ENCODE results near the gene ZBTB46. TPM values are rescaled to one million over a fixed set of nuclear protein-coding genes. Genes with fewer than 3 reads are reported as not detected.
A peak's percentile ranks its signal among the peaks of the same experiment; 100 is the strongest.

Gene ZBTB46
- total and polyA plus RNA-seq, 5 experiments from 2014 or later: 0.06 to 0.08 (median 0.06) TPM; not detected in 2

- POLR2A ChIA-PET: interaction anchor here (1.0 to 4.4 kb wide), 5 partner anchors 8 to 173 kb away, joined by 3 to 28 read pairs (median 6); partner anchors contain the start of genes ARFRP1, LIME1, SLC2A4RG and ZGPAT
- H3K27me3 Mint-ChIP-seq: no peaks in the 10 kb centered on the region
- no peaks in the 10 kb centered on the region for H3K9me3 Mint-ChIP-seq
- DNase-seq (peak in 1 of 10 donors; percentile 49), ATAC-seq (no peak)
- no peak overlapping the region for H3K4me3 Mint-ChIP-seq
- no peak overlapping the region for H3K27ac Mint-ChIP-seq
- peaks cover 9 to 24% (median 16%) of the 10 kb centered on the region in 4 donors for H3K4me1 Mint-ChIP-seq
- peaks cover 0 to 6% (median 0%) of the 10 kb centered on the region in 3 donors for H3K36me3 Mint-ChIP-seq
These were observed 131.4 kb downstream of the ZBTB46 start for GRCh38 chr20:63699466-63700198.

DNA sequence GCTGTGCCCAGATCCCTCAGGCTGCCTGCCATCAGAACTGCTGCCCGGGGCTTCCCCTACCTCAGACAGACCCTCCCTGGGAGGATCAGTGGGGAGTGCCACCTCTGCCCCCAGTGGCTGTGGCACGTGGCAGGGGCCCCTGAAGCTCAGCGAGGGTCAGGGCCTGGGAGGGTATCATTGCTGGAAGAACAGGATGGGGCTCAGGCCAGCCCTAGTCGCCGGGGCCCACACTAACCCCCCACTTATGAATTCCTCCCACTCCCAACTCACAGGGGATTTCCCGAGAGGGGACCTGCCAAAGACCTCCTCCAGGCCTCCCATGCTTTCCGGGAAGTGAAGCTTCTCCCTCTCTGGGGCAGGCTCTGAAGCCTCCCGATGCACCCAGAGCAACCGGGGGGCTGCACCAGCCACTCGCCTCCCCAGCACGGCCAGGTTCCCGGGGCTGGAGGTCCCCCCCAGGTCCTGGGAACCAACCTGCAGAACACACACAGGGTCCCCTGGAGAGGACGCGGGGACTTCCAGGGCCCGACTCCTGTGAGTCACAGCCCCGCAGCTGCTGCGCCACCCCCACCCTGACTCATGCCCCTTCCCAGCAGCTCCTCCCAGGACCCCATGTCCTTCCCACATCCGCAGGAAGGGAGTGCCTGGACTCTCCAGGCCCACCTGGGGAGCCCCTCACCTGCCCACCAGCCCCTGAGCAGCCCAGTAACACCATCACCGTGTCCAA, 132.2 kb downstream of the ZBTB46 start:
- DNase-seq (no peak), ATAC-seq (no peak)
- peaks cover 0 to 3% (median 0%) of the 10 kb centered on the region in 3 donors for H3K36me3 Mint-ChIP-seq
- H3K9me3 Mint-ChIP-seq: no peaks in the 10 kb centered on the region
- peak overlapping the region in 1 of 10 donors; percentile 28 for H3K27ac Mint-ChIP-seq
- H3K27me3 Mint-ChIP-seq: no peaks in the 10 kb centered on the region
- H3K4me1 Mint-ChIP-seq: peaks cover 9 to 24% (median 16%) of the 10 kb centered on the region in 4 donors
- no peak overlapping the region for H3K4me3 Mint-ChIP-seq
- POLR2A ChIA-PET: interaction anchor here (1.0 to 4.4 kb wide), 6 partner anchors 8 to 174 kb away, joined by 3 to 28 read pairs (median 4); partner anchors contain the start of genes ARFRP1, LIME1, SLC2A4RG and ZGPAT

- peaks cover 0 to 3% (median 0%) of the 10 kb centered on the region in 9 donors for H3K9me3 Mint-ChIP-seq
- ATAC-seq (no peak), DNase-seq (peak in 1 of 10 donors; percentile 3)
- no peaks in the 10 kb centered on the region for H3K27me3 Mint-ChIP-seq
- H3K4me1 Mint-ChIP-seq: peaks cover 9 to 27% (median 17%) of the 10 kb centered on the region in 4 donors
- peaks cover 0 to 5% (median 0%) of the 10 kb centered on the region in 3 donors for H3K36me3 Mint-ChIP-seq
- peak overlapping the region in 1 of 10 donors; percentile 53 for H3K27ac Mint-ChIP-seq
- POLR2A ChIA-PET: interaction anchor here (1.0 to 4.4 kb wide), 5 partner anchors 9 to 175 kb away, joined by 3 to 28 read pairs (median 6); partner anchors contain the start of genes ARFRP1, LIME1, SLC2A4RG and ZGPAT
- H3K4me3 Mint-ChIP-seq: peak overlapping the region in 3 of 10 donors; percentile 45 to 70 (median 56)
These were observed 133.1 kb downstream of the ZBTB46 start for GRCh38 chr20:63697868-63698545.

- DNase-seq: peak in 2 of 10 donors; percentile 1 to 56
- H3K36me3 Mint-ChIP-seq: peaks cover 0 to 5% (median 0%) of the 10 kb centered on the region in 3 donors
- peak overlapping the region in 3 of 10 donors; percentile 38 to 53 (median 49) for H3K27ac Mint-ChIP-seq
- POLR2A ChIA-PET: interaction anchor here (0.8 to 4.4 kb wide), 4 partner anchors 10 to 46 kb away, joined by 3 to 28 read pairs (median 4); partner anchors contain the start of genes ARFRP1, SLC2A4RG and ZGPAT
- H3K27me3 Mint-ChIP-seq: no peaks in the 10 kb centered on the region
- H3K4me1 Mint-ChIP-seq: peaks cover 8 to 26% (median 17%) of the 10 kb centered on the region in 4 donors
- no peak for ATAC-seq
- peaks cover 0 to 5% (median 0%) of the 10 kb centered on the region in 9 donors for H3K9me3 Mint-ChIP-seq
- peak overlapping the region in 7 of 10 donors; percentile 19 to 76 (median 69) for H3K4me3 Mint-ChIP-seq
These were observed 133.7 kb downstream of the ZBTB46 start for GRCh38 chr20:63697357-63697867.

DNA sequence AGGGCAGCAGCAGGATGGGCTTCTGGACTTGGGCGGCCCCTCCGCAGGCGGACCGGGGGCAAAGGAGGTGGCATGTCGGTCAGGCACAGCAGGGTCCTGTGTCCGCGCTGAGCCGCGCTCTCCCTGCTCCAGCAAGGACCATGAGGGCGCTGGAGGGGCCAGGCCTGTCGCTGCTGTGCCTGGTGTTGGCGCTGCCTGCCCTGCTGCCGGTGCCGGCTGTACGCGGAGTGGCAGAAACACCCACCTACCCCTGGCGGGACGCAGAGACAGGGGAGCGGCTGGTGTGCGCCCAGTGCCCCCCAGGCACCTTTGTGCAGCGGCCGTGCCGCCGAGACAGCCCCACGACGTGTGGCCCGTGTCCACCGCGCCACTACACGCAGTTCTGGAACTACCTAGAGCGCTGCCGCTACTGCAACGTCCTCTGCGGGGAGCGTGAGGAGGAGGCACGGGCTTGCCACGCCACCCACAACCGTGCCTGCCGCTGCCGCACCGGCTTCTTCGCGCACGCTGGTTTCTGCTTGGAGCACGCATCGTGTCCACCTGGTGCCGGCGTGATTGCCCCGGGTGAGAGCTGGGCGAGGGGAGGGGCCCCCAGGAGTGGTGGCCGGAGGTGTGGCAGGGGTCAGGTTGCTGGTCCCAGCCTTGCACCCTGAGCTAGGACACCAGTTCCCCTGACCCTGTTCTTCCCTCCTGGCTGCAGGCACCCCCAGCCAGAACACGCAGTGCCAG, 134.3 kb downstream of the ZBTB46 start, which contains the start of gene TNFRSF6B:
Gene TNFRSF6B (plus strand): TSS at position 25 of the 729 bp plus-strand sequence. CDS start 116 bp downstream, at position 141.
- Mint-ChIP-seq H3K36me3 (peaks cover 0 to 5% (median 0%) of the 10 kb centered on the region in 3 donors), H3K27me3 (no peaks in the 10 kb centered on the region), H3K4me1 (peaks cover 5 to 23% (median 16%) of the 10 kb centered on the region in 4 donors), H3K27ac (peak within 1 kb of the TSS in 7 of 10 donors; percentile 53 to 80 (median 66)), H3K9me3 (peaks cover 0 to 5% (median 0%) of the 10 kb centered on the region in 9 donors), H3K4me3 (peak within 1 kb of the TSS in 9 of 10 donors; percentile 19 to 76 (median 69))
- peak in 2 of 10 donors; percentile 36 to 41 for DNase-seq
- peak; percentile 47 to 52 for ATAC-seq
- POLR2A ChIA-PET: interaction anchor here (0.5 to 4.4 kb wide), 8 partner anchors 10 to 63 kb away, joined by 3 to 28 read pairs (median 3); partner anchors contain the start of genes ARFRP1, LIME1, RTEL1 and ZGPAT

DNA sequence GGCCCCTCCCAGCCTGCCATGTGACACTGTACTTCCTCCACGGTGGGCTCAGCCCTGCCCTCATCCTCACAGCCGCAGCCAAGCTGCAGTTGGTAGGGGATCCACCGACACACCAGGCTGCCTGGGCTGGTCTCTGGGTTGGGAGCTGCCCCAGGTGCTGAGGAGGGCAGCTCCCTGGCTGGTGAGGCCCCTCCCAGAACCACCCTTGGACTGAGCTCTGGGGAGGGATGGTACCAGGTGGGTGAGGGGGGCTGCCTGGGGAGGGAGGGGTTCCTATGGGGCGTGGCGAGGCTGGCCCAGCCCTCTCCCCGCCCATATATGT, 134.8 kb downstream of the ZBTB46 start:
- H3K4me3 Mint-ChIP-seq: peak overlapping the region in 9 of 10 donors; percentile 19 to 76 (median 64)

DNA sequence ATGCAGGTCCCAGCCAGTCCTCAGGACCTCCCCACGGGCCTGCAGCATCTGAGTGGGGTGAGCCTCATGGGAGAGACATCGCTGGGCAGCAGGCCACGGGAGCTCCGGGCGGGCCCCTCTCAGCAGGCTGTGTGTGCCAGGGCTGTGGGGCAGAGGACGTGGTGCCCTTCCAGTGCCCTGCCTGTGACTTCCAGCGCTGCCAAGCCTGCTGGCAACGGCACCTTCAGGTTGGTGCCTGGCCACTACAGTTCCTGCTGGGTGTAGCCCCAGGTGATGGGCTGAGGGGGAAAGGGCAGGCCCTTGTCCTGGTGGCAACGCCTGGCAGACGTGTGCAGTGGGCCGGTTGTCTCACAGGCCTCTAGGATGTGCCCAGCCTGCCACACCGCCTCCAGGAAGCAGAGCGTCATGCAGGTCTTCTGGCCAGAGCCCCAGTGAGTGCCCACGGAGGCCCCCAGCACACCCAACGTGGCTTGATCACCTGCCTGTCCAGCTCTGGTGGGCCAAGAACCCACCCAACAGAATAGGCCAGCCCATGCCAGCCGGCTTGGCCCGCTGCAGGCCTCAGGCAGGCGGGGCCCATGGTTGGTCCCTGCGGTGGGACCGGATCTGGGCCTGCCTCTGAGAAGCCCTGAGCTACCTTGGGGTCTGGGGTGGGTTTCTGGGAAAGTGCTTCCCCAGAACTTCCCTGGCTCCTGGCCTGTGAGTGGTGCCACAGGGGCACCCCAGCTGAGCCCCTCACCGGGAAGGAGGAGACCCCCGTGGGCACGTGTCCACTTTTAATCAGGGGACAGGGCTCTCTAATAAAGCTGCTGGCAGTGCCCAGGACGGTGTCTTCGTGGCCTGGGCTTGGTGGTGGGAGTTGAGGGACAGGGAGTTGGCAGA, 135.4 kb downstream of the ZBTB46 start:
- H3K9me3 Mint-ChIP-seq: peaks cover 0 to 5% (median 0%) of the 10 kb centered on the region in 9 donors
- POLR2A ChIA-PET: interaction anchor here (0.6 to 4.4 kb wide), 6 partner anchors 9 to 41 kb away, joined by 3 to 28 read pairs (median 3); partner anchors contain the start of genes ARFRP1, LIME1, RTEL1 and ZGPAT
- peak overlapping the region in 8 of 10 donors; percentile 46 to 76 (median 67) for H3K4me3 Mint-ChIP-seq
- H3K27ac Mint-ChIP-seq: peak overlapping the region in 7 of 10 donors; percentile 53 to 80 (median 66)
- H3K4me1 Mint-ChIP-seq: peaks cover 5 to 24% (median 16%) of the 10 kb centered on the region in 4 donors
- H3K36me3 Mint-ChIP-seq: peaks cover 0 to 5% (median 0%) of the 10 kb centered on the region in 3 donors
- ATAC-seq: no peak
- DNase-seq: peak in 1 of 10 donors; percentile 3
- no peaks in the 10 kb centered on the region for H3K27me3 Mint-ChIP-seq

More for the DNA sequence above, 134.8 kb downstream of the ZBTB46 start:
- Mint-ChIP-seq H3K4me1 (peaks cover 5 to 27% (median 16%) of the 10 kb centered on the region in 4 donors), H3K27ac (peak overlapping the region in 7 of 10 donors; percentile 53 to 80 (median 66)), H3K36me3 (peaks cover 0 to 5% (median 0%) of the 10 kb centered on the region in 3 donors), H3K9me3 (peaks cover 0 to 5% (median 0%) of the 10 kb centered on the region in 9 donors), H3K27me3 (no peaks in the 10 kb centered on the region)
- DNase-seq (peak; percentile 29 to 83 (median 57)), ATAC-seq (peak; percentile 86 to 94)
- POLR2A ChIA-PET: interaction anchor here (0.5 to 4.4 kb wide), 7 partner anchors 9 to 62 kb away, joined by 3 to 28 read pairs (median 3); partner anchors contain the start of genes ARFRP1, LIME1, RTEL1 and ZGPAT

- peaks cover 5 to 24% (median 16%) of the 10 kb centered on the region in 4 donors for H3K4me1 Mint-ChIP-seq
- no peak overlapping the region for H3K27ac Mint-ChIP-seq
- no peak overlapping the region for H3K4me3 Mint-ChIP-seq
- H3K9me3 Mint-ChIP-seq: peaks cover 0 to 5% (median 0%) of the 10 kb centered on the region in 9 donors
- POLR2A ChIA-PET: interaction anchor here (0.8 to 1.1 kb wide), 3 partner anchors 14 to 42 kb away, joined by 3 to 4 read pairs (median 4); partner anchors contain the start of genes ARFRP1, LIME1, RTEL1 and ZGPAT
- ATAC-seq (no peak), DNase-seq (peak in 2 of 10 donors; percentile 3 to 59)
- peaks cover 0 to 5% (median 0%) of the 10 kb centered on the region in 3 donors for H3K36me3 Mint-ChIP-seq
- no peaks in the 10 kb centered on the region for H3K27me3 Mint-ChIP-seq
These were observed 136.3 kb downstream of the ZBTB46 start for GRCh38 chr20:63694584-63695423.

Measured in naive thymus-derived CD8-positive, alpha-beta T cell (primary cell).